GDM1 (cell line): ENCODE data around the gene SLC35A3.
"Not testable (repeated sequence)": the region's sequence is repeated elsewhere in the genome, so short reads cannot be mapped to it uniquely, and the experiment has no call there.

Experiments used
- DNase-seq: peaks from one replicate; lab custom pipeline; 2025; lab: John Stamatoyannopoulos, UW

SLC35A3 gene

DNA sequence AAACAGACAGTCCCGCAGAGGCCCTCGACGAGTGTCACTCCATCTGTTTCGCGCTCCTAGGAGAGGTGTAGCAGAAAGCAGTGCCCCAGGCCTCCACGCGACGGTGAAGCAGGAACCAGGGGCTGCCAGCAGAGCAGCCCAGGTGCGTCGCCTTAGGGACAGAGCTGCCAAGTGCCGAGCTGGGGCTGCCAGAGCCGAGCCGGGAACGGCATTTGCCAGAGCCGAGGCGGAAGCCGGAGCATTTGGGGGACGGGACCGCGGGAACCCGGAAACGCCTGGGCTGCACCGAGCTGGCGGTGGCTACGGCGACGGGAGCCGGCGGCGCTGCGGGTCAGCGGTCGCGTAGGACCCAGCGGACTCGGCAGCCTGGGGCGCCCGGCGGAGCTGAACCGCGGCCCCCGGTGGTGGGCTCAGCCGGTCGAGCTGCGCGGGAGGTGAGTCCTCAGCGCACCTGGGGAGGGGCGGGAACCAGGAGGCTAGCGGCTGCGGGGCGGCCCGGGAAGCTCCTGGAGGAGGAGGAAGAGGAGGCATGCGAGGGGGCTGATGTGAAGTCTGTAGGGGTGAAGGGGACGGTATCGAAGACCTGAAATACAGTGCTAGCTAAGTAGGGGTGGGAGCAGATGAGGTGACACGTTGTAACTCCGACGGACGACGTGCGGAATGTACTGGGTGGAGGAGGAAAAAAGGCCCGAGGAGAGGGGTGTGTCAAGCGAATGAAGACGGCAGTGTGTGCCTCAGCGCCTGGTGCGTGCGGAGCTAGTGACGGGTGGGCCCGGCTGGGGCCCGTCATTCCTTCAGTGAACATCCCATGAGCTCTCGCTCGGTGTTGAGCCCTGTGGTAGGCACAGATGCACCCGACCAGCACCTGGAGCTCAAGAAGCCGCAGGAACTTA is at the start of gene SLC35A3:
Gene SLC35A3, plus strand, starts transcription at position 268 of the 893 bp plus-strand sequence. CDS start 23,559 bp downstream, outside the sequence.
- peak; percentile 69 for DNase-seq

DNA sequence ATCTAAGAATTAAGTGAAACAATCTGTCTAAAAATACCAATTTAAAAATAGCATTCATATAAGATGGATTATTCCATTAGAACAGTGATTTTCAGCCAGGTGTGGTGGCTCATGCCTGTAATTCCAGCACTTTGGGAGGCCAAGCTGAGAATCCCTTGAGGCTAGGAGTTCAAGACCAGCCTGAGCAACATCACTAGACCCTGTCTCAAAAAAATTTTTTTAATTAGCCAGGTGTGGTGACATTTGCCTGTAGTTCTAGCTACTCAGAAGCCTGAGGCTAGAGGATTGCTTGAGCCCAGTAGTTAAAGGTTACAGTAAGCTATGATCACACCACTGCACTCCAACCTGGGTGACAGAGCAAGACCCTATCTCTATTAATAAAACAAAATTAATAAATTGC is 35.0 kb upstream of the SLC35A3 start:
- DNase-seq = no peak

DNA sequence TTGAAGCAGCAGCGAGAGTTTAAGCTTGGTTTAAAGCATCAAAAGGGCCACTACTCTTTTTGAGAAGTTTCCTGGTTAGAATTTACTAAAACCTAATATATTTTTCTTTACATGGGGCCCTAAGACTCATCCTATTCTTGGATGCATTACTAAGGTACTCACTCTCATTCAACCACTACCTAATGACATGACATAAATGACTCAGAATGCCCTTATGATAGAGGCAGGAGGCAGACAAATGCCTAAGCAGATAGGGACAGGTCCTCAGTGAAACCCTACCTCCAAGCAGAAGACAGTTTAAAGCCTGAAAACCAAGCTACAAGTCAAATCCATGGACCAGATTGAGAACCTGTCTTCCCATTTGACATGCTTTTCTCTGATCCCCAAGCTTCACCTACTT is 34.3 kb upstream of the SLC35A3 start:
- no peak for DNase-seq

DNA sequence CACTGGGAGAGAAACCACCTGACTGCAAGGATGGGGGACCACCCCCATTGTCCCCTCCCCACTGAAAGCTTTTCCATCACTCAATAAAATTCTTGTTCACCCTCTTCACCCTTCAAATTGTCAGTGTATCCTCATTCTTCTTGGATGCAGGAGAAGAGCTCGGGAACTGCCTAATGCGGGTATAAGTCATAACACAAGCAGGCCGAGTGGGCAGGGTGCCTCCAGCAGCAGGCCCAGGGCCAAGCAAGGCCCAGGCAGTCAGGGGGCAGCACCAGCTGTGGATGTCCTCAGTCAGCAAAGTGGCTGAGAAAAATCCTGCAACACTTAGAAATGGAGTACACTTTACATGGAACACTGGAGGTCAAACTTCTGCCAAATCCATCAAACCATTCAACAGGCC is 33.7 kb upstream of the SLC35A3 start:
- DNase-seq = no peak

DNA sequence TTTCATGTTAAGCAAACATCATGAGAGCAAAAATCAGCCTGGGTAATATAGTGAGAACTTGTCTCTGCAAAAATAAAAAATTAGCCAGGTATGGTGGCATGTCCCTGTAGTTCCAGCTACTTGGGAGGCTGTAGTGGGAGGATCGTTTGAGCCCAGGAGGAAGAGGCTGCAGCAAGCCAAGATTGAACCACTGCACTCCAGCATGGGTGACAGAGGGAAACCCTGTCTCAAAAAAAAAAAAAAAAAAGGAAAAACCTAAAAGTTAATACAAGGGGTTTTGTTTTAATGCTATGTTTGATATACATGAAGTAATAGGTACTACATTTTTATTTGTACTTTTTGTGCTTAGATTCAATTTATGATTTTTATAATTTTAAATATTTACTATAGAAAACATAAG is 27.1 kb upstream of the SLC35A3 start:
- DNase-seq = no peak

DNA sequence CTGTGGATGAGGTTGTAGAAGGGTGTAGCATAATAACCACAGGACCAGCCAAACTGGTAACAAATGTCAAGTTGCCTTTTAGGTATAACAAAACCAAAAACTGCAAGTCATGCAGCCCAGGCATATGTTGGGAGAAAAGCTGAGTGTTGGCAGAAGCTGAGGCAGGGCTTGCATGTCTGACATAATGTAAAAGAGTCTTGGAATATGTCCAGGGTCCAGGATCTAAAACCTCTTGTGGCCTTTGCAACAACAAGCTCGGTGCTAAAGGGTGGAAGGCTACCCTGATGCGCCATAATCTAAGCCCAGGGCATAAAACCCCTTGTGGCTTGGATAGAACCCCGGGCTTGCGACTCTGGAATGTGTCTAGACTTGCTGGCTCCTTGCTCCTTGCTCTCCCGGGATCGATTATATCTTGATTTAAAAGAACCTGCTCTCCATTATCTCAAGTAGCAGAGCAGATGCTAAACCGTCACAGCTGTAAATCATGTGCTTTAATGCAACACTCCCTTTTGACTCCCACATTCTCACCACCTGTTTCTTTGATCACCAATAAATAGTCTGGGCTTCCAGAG is 26.5 kb upstream of the SLC35A3 start:
- no peak for DNase-seq

DNA sequence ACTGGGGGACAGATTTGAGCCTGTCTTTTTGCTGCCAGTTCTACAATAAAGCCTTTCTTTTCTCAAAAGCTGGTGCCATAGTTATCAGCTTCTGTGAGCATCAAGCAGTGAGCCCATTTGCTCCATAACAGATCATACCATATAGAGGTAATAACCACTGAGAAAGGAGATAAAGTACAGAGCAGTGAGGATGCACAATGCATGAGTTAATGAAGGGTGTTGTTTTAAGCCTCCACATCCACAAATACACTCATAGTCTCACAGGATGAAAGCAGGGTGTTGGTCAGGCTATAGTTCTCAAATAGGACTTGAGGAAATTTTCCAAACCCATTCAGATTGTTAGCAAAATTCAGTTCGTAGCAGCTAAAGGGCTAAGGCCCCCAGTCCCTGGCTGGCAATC is 25.6 kb upstream of the SLC35A3 start:
- no peak for DNase-seq

DNA sequence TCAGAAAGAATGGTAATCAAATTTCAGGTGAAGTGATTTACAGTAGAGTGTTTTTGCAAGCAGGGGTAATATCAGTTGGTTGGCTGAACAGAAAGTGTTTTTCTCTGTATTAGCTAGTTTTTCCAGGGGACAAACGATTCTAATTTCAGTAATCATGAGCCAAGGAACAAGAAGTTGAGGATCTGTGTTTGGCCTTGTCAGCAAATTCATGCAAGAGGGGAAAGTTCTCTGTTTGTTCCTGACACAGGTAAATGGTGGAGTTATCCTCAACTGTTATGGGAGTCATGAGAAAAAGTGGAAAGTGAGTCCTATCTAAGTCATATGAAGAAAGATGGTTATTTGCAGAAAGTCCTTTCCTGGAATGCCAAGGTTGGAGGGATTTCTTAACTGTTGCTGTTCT is 24.6 kb upstream of the SLC35A3 start:
- no peak for DNase-seq

DNA sequence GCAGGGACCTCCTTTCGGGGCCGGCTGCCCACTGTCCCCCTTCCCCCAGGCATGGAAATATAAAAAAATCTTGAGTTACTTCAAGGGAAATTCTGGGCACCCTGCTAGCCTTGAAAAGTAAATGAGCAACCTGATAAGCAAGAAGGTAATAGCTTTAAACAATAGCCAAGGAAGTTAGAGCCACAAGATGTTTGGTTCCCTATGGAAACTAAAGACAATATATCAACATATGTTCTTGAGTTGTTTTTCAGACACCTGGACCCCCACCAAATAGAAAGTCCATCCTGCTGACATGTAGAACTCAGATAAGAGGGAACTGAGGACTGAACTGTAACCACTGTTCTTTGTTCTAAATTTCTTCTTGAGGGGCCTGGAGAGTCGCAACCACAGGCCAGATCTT is 19.3 kb upstream of the SLC35A3 start:
- DNase-seq = no peak

DNA sequence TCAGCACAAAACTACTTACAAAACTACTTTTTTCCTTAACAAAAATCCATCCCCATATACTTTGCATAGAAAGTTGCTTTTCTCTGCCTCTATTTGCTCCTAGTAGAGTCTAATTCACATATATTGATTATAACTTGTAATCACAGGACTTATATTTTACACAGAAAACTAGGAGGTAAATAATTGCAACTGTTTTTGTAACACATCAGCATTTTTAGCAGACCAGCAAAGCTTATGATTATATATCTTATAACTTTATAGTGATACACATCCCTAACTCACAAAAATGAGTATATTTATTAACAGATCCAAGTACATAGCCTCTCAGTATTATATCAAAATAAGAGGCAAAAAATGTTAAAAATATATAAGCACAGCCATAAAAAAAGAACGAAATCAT is 17.3 kb upstream of the SLC35A3 start:
- no peak for DNase-seq

DNA sequence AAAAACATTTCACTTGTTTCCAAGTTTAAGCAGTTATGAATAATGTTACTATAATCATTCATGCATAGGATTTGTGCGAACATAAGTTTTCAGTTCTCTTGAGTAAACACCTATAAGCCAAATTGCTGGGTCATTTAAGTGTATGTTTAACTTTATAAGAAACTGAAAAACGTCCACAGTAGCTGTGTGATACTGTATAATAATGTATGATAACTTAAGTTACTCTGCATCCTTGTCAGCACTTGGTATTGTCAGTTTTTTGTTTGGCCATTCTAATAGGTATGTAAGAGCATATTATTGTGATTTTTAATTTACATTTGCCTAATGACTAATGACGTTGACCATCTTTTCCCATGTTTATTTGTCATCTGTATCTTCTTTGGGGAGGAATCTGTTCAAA is 14.4 kb upstream of the SLC35A3 start:
- DNase-seq = no peak

DNA sequence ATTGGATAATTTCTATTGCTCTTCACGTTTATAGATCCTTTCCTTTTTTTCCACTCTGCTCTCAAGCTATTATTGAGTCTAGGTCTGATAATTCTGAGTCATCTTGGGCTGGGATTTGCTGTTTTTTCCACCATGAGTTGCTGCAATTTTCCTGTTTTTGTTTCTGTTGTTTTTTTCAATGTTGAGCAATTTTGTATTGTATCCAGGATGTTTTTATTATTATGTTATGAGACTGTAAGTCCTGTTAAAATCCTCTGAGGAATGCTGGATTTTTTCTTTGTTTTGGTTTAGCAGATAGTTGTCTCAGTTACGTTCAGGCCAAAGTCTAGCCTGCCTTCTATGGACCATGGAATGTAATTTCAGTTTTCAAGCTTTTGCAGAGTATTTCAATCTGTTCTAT is 13.0 kb upstream of the SLC35A3 start:
- no peak for DNase-seq

DNA sequence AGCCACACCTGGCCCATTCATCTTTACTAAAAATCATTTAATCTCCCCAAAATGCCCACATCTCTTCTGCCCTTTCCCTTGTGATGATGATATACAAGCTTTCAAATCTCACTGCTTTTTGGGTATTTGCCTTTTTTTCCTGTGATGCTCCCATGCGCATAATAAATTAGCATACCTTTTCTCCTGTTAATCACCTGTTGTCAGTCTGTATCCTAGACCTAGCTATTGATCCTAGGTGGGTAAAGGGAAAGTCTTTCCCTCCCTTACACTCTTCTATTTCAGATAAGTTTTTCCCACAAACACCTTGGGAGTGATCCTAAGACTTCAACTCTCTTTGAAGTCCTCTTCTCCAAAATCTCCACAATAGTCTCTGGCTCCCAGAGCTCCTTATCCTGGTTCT is 12.0 kb upstream of the SLC35A3 start:
- no peak for DNase-seq

DNA sequence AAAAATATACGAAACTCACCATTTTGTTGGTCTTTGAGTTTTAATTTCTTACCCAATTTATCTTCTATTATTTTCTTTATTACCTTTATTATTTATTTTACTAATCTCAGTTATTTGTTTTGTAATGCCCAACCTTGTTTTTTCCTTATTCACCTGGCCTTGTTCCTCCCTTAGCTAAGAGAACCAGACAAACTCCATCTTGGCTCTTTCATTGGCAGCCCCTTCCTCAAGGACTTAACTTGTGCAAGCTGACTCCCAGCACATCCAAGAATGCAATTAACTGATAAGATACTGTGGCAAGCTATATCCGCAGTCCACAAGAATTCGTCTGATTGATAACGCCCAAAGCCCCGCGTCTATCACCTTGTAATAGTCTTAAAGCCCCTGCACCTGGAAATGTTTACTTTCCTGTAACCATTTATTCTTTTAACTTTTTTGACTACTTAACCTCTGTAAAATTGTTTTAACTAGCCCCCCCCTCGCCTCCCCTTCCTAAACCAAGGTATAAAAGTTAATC is 10.5 kb upstream of the SLC35A3 start:
- not testable (repeated sequence) for DNase-seq

DNA sequence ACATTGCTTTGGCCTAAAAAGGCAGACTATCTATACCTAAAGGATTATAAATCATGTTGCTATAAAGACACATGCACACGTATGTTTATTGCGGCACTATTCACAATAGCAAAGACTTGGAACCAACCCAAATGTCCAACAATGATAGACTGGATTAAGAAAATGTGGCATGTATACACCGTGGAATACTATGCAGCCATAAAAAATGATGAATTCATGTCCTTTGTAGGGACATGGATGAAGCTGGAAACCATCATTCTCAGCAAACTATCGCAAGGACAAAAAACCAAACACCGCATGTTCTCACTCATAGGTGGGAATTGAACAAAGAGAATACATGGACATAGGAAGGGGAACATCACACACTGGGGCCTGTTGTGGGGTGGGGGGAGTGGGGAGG is 9.5 kb upstream of the SLC35A3 start:
- DNase-seq = not testable (repeated sequence)

DNA sequence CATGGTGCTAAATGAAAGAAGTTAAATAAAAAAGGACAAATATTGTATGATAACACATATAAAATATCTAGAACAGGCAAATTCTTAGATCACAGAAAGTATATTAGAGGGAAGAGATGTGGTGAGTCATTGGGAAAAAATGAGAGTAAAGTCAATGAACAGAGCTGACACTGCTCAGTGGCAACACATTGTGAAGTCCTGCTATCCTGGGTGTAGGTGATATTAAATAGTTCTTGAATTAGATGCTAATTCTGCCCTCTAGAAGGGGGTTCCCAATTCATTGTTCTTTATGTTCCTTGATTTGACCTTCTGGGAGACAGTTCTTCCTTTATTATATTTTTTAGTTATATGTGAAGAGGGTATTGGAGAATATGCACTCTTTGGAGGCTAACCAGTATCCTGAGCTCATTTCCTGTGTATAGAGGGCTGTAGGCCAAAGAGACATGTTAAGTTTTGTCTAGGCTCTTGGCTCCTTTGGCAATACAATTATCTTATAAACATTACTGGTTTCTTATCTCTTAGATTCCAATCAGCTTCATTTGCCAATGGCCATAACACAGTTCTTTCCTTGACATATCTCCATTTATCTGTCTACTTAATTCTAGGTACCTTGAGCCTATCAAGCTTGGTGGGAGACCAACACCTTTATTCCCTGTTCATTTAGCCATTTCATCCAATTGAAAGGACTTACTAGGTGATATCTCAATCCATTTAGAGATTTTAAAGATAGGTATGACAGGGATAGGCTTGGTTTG is 6.6 kb upstream of the SLC35A3 start:
- no peak for DNase-seq

DNA sequence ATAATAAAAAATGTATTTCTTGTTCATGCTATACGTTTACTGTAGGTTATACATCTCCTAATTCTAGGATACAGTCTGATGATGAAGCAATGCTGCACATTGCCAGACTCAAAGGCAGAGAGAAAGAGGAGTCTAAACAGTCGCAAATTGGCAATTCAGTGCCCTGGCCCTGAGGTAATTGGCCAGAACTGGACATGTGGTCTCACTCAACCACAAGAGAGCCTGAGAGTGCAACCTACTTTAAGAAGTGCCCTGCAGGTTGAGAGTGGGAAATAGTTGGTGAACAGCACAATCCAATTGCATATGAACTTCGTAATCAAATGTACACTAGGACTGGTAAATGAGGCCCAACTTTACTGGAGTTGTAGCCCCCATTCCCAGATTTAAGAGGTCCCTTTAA is 5.0 kb upstream of the SLC35A3 start:
- DNase-seq = no peak

DNA sequence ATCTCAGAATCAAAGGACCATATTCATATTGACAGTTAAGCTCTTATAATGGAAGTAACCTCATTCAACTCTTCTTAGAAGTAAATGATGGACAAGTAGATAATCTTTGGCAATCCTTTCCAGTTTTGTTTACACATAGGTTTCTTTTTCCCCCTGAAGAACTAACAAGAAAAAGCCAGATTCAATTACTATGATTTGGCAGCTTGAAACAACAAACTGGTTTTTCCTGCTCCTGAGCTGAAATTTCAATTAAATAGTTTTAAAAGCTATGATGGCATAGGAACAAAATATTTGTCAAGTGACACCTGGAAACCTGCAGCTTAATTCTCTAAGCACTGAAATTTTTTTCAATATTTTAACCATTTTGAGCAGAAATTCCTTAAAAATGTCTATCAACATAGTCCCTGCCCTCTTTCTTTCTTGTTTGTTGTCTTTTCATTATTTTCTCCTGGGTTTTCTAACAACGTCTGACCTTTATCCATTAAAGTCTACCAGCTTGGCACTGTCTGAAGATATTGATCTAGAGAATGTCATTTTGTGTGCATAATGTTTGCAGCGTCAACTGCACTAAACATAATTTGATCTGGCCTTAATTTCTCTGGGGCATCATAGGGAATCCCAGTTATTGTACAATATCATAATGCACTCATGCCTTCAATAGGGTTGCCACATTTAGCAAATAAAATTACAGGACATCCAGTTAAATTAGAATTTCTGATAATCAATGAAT is 4.0 kb upstream of the SLC35A3 start:
- DNase-seq = no peak

DNA sequence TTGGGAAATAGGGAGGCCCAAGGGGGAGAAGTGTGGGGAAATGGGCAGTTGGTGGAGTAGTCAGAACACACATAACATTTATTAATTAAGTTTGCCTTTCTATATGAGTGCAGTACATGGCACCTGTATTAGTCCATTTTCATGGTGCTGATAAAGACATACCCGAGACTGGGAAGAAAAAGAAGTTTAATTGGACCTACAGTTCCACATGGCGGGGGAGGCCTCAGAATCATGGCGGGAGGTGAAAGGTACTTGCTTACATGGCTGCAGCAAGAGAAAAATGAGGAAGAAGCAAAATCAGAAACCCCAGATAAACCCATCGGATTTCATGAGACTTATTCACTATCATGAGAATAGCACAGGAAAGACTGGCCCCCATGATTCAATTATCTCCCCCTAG is 1.6 kb upstream of the SLC35A3 start:
- DNase-seq = no peak

DNA sequence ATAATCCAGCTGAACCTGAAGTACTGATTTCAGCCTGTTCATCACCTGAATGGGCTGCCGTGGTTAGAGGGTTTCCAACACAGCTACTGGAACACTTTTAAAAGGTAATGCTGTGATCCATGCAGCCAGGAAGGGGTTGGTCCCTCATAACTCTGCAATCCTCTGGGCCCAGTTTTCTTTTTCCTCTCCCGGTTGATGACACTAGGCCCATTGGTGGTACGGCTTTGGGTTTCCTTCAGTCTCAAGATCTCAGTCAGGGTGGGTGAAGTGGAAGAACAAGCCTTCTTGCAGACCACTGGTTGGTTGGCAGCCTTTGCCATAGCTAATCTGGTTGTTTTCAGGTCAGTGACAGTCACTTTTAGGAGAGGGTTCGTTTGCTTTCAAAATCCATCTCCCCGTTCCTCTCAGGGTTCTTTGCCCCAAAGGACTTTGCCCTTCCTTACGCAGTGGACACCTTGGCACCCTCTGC is 502 bp upstream of the SLC35A3 start:
- DNase-seq = no peak

DNA sequence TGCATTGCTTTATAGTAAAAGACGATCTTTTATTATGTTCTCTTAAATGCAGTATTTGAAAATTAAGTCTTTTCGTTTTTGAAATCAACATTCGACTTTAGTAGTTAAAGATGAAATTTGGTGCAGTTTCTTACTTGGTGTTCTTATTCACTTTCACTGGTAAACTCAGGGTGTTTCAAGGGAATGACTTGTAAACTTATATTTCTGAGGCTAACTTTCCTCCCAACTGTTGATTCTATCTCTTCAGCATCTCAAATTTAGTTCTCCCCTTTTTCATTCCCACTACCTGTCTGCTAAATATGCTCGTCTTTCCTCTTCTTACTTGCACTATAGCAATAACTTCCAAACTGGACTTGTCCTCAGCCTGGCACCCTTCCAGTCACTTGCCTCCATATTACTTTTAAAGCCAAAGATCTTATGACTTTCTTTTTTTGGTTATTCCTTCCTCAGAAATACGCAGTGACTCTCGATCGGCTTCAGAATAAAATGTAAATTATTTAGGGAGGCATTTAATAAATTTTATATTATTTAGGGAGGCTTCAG is 988 bp downstream of the SLC35A3 start:
- DNase-seq = no peak

DNA sequence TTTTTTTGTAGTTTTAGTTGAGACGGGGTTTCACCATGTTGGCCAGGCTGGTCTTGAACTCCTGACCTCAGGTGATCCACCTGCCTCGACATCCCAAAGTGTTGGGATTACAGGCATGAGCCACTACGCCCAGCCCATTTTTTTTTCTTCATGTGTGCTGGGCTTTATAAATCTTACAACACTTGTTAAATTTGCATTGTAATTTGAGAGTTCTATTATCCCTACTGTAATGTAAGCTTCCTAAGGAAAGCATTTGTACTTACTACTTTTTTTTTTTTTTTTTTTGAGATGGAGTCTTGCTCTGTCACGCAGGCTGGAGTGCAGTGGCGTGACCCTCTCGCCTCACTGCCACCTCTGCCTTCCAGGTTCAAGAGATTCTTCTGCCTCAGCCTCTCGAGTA is 2.3 kb downstream of the SLC35A3 start:
- DNase-seq = not testable (repeated sequence)
